ENCODE data around the gene GABRG2.

GRCh38 chr5:162078805-162079204 lies 11.2 kb downstream of the GABRG2 start:
- TF ChIP-seq FOSL2 (IDR thresholded peaks at IDR 0.05; ENCODE audit: borderline replicate concordance, low read depth) (no peak), EZH2phosphoT487 (IDR thresholded peaks at IDR 0.05; ENCODE audit: borderline replicate concordance, low read depth) (no peak), CTCF (IDR thresholded peaks at IDR 0.05) (no peak), POLR2AphosphoS5 (IDR thresholded peaks at IDR 0.05; ENCODE audit: low read depth, low read length) (no peak), GABPA (IDR thresholded peaks at IDR 0.05; ENCODE audit: low read depth) (no peak)

All from SK-N-SH (cell line).